Colonic mucosa (tissue), 4 donors: ENCODE measurements around the gene WDCP. TPM values are rescaled to one million over a fixed set of nuclear protein-coding genes. Genes with fewer than 3 reads are reported as not detected.

Experiments used
- DNase-seq: peaks from one replicate; pipeline ENCODE4 v3.0.0-alpha.2; 2020
- H3K27ac ChIP-seq: fragments of 200-600 bp; one replicate; pipeline ENCODE4 v1.8.0; 2021
- H3K27me3 ChIP-seq: fragments of 200-600 bp; one replicate; pipeline ENCODE4 v1.8.0; 2021
- H3K36me3 ChIP-seq: fragments of 200-600 bp; one replicate; pipeline ENCODE4 v1.8.0; 2021
- H3K4me1 ChIP-seq: fragments of 200-600 bp; one replicate; pipeline ENCODE4 v1.8.0; 2021; ENCODE audit warnings: mild to moderate bottlenecking
- H3K4me3 ChIP-seq: fragments of 200-600 bp; one replicate; pipeline ENCODE4 v1.8.0; 2021
- H3K9ac ChIP-seq, 2 donors: one replicate each; pipeline ENCODE4 v1.7.0; 2013; ENCODE audit warnings: control low read depth in 2 of 2, low read depth in 2 of 2, low read length in 2 of 2
- H3K9me3 ChIP-seq: fragments of 200-600 bp; one replicate; pipeline ENCODE4 v1.8.0; 2021
- CTCF ChIP-seq: fragments of 200-600 bp; IDR thresholded peaks from one replicate; pipeline ENCODE4 v1.8.0; 2022; ENCODE audit warnings: antibody characterized with exemption, mild to moderate bottlenecking
- intact Hi-C: fragments of 100-400 bp; cut with DNase I; formaldehyde crosslinking; loops from one replicate; pipeline ENCODE4 v1.14.1; 2022
- total RNA-seq, 2 donors: library from RNA; stranded (reverse); fragmentation: NEBNext Ultra II Directional in 1 of 2; extraction: Animal tissue kit (Norgen Biotek cat#: 25700) in 1 of 2; gene quantifications; one replicate each; pipeline ENCODE4 v1.2.1, GENCODE V29; 2021
- donor health status: healthy.
- donor health status: DM: no; HTN: no; CAD: no.
- donor health status: DM: no; HTN: no; CAD: no.

WDCP gene
- total RNA-seq, 2 donors from 2014 or later, result 4.5 to 6.8 TPM

GRCh38 chr2:23988371-23988770 lies 58.8 kb downstream of the WDCP start:
- Histone ChIP-seq H3K27ac (no peak overlapping the region), H3K27me3 (no peaks in the 10 kb centered on the region), H3K9ac (no peak overlapping the region), H3K4me1 (no peaks in the 10 kb centered on the region), H3K9me3 (no peaks in the 10 kb centered on the region), H3K36me3 (peaks cover 5% of the 10 kb centered on the region), H3K4me3 (no peak overlapping the region)
- TF ChIP-seq CTCF, result no peak
- intact Hi-C loops, result no loop called here
- no peak for DNase-seq

Other genes starting within 250 kb of the WDCP start
- gene ATAD2B, start 120.3 kb downstream of the WDCP start, total RNA-seq, result 10 to 100 TPM; 19.2 to 21.7 TPM
- 10 to 100 TPM in 1 of 2 donors, 1 to 10 TPM in 1; 10.0 to 17.3 TPM for gene UBXN2A, start 106.9 kb downstream of the WDCP start, total RNA-seq
- gene MFSD2B, start 37.3 kb downstream of the WDCP start, total RNA-seq, result under 1 TPM in 1 of 2 donors, not detected in 1; 0.20 TPM
- gene FKBP1B, start 2.4 kb upstream of the WDCP start, total RNA-seq, result 10 to 100 TPM in 1 of 2 donors, 1 to 10 TPM in 1; 8.0 to 11.8 TPM
- gene SF3B6, start 28.9 kb upstream of the WDCP start, total RNA-seq, result 10 to 100 TPM; 86.9 to 90.1 TPM
- gene TP53I3, start 37.4 kb upstream of the WDCP start, total RNA-seq, result 10 to 100 TPM; 58.8 to 67.5 TPM
- under 1 TPM in 1 of 2 donors, not detected in 1; 0.27 TPM for gene PFN4, start 75.9 kb upstream of the WDCP start, total RNA-seq
- 1 to 10 TPM; 4.4 to 6.2 TPM for gene FAM228B, start 76.1 kb upstream of the WDCP start, total RNA-seq
- gene FAM228A, start 127.7 kb upstream of the WDCP start, total RNA-seq, result not detected